ENCODE data around the gene PIGX. TPM values are rescaled to one million over a fixed set of nuclear protein-coding genes. Genes with fewer than 3 reads are reported as not detected.

The PIGX gene
- total and polyA plus RNA-seq, 2 of the 4 experiments (the other 2 are of a cell fraction), result 9.4 to 14.5 TPM

DNA sequence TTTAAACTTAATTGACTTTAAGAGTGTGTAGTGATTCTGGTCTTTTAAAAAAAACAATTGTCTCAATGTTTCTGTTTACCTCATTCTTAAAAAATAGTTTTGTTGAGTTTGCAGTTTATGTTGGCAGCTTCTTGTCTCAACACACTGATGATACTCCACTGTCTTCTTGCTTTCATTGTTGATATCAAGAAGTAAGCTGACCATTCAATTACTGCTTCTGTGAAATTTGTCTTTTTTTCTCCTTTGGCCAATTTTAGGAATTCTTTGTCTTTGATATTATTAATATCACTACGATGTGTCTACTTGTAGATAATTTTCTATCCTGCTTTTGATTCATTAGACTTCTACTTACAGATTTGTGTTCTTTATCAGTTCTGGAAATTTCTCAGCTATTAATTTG, 58.9 kb downstream of the PIGX start:
- Histone ChIP-seq H3K4me1 (ENCODE audit: control insufficient read depth, insufficient read depth, low read length) (peaks cover 5% of the 10 kb centered on the region; the same call in 1 of the 2 replicates), H3K9me3 (ENCODE audit: control insufficient read depth, insufficient read depth, low read length) (no peaks in the 10 kb centered on the region), H2BK15ac (ENCODE audit: low read depth, low read length) (no peak overlapping the region), H2BK120ac (ENCODE audit: low read depth, low read length) (no peak overlapping the region), H3K9ac (ENCODE audit: low read depth, low read length) (no peak overlapping the region), H3K23ac (ENCODE audit: low read depth, low read length) (no peak overlapping the region), H3K14ac (replicated peaks; ENCODE audit: low read depth, low read length) (no peak overlapping the region), H2BK20ac (ENCODE audit: low read depth, low read length) (no peak overlapping the region), H3K79me1 (ENCODE audit: low read depth in 1 of 2, low read length in 2 of 2) (peaks cover 38 to 71% of the 10 kb centered on the region in 2 experiments), H2AFZ (replicated peaks; ENCODE audit: low read length, poor library complexity) (no peak overlapping the region), H2AK5ac (ENCODE audit: low read depth, low read length) (no peak overlapping the region), H3K4me2 (ENCODE audit: low read depth, low read length) (no peak overlapping the region), H3K4ac (ENCODE audit: low read depth, low read length) (no peak overlapping the region), H3K56ac (ENCODE audit: extremely low read depth, insufficient read depth, low read length) (no peak overlapping the region), H4K20me1 (ENCODE audit: insufficient read depth, low read length) (peaks cover 62% of the 10 kb centered on the region), H3K27me3 (ENCODE audit: control insufficient read depth, insufficient read depth, low read length) (no peaks in the 10 kb centered on the region), H4K91ac (ENCODE audit: insufficient read depth, low read depth, low read length) (no peak overlapping the region), H4K5ac (ENCODE audit: low read depth, low read length) (no peak overlapping the region), H3K9me1 (ENCODE audit: insufficient read depth, low read length) (peaks cover 2% of the 10 kb centered on the region; the same call in 1 of the 2 replicates), H3K27ac (ENCODE audit: insufficient read depth, low read length) (no peak overlapping the region), H3K4me3 (ENCODE audit: insufficient read depth, low read depth, low read length) (no peak overlapping the region), H4K8ac (ENCODE audit: low read depth in 2 of 2, low read length in 2 of 2) (no peak overlapping the region), H2AK9ac (replicated peaks; ENCODE audit: low read depth, low read length, poor library complexity) (no peak overlapping the region), H3K36me3 (ENCODE audit: control insufficient read depth, insufficient read depth, low read length) (0 out of 2 replicates have a peak, but pooled peaks cover 5% of the 10 kb centered on the region), H2BK5ac (ENCODE audit: low read depth, low read length, poor library complexity, severe bottlenecking) (no peak overlapping the region), H3K18ac (ENCODE audit: low read depth, low read length) (no peak overlapping the region)
- WGBS, 2 experiments (ENCODE audit: extremely low coverage in 2 of 2, insufficient read length in 1 of 2), result no CpG with 5 or more reads among the region's 1 CpG
- no peak for DNase-seq
- no peak for ATAC-seq (ENCODE audit: low read depth)
- CTCF ChIA-PET, result no interaction called here
- intact Hi-C loops (cut with micrococcal nuclease), result no loop called here
- TF ChIP-seq, protein P1, sequence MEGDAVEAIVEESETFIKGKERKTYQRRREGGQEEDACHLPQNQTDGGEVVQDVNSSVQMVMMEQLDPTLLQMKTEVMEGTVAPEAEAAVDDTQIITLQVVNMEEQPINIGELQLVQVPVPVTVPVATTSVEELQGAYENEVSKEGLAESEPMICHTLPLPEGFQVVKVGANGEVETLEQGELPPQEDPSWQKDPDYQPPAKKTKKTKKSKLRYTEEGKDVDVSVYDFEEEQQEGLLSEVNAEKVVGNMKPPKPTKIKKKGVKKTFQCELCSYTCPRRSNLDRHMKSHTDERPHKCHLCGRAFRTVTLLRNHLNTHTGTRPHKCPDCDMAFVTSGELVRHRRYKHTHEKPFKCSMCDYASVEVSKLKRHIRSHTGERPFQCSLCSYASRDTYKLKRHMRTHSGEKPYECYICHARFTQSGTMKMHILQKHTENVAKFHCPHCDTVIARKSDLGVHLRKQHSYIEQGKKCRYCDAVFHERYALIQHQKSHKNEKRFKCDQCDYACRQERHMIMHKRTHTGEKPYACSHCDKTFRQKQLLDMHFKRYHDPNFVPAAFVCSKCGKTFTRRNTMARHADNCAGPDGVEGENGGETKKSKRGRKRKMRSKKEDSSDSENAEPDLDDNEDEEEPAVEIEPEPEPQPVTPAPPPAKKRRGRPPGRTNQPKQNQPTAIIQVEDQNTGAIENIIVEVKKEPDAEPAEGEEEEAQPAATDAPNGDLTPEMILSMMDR (conservative IDR thresholded peaks at IDR 0.05; ENCODE audit: low read depth, low read length), result no peak
- TF ChIP-seq RCOR1 (IDR thresholded peaks at IDR 0.05; ENCODE audit: insufficient replicate concordance, low read length) (no peak), SMC3 (IDR thresholded peaks at IDR 0.05; ENCODE audit: low read depth, low read length) (no peak), MAZ (IDR thresholded peaks at IDR 0.05; ENCODE audit: borderline replicate concordance, low read depth, low read length) (no peak), MAFK (IDR thresholded peaks at IDR 0.05; ENCODE audit: low read depth, low read length) (0 out of 2 replicates have a peak, but pooled peaks have one; percentile 11)
- POLR2A ChIA-PET (ENCODE audit: unreplicated experiment), result no interaction called here
- BruUV-seq (replicated peaks), result no TSS peak
- dilution Hi-C loops (cut with HindIII; ENCODE audit: low sequenced_read_pairs, unreplicated experiment), result no loop called here
- in situ Hi-C loops (cut with MboI; ENCODE audit: low sequenced_read_pairs), result no loop called here
